ENCODE results near the gene NEU1. TPM values are rescaled to one million over a fixed set of nuclear protein-coding genes. Genes with fewer than 3 reads are reported as not detected.
"Not testable (repeated sequence)": the region's sequence is repeated elsewhere in the genome, so short reads cannot be mapped to it uniquely, and the experiment has no call there.

The NEU1 gene
- total and polyA plus RNA-seq, 2 donors (not counting 1 experiment from before 2014, with no cell fraction given): 51.2 to 100 TPM

DNA sequence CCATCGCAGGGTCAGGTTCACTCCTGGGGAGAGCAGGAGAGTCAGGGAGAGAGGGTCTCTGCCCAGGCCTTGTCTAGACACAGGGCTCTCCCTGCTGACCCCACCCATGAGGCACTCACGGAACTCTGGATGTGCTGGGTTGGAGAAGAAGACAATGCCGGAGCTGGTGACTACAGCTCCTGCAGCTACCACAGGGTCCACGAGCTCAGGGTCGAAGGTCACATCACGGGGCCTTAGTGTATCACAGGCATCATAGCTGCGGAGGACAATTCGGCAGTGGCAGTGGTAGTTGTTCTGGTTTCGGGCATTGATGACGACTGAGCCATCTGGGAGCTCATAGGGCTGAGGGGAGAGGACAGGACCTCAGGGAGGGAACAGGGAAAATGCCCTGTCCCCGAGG lies 2.7 kb downstream of the NEU1 start:
- peaks cover 14% of the 10 kb centered on the region for H3K36me3 ChIP-seq (ENCODE audit: control insufficient read depth, insufficient read depth, low read length)
- no peak for TF ChIP-seq EZH2 (IDR thresholded peaks at IDR 0.05; ENCODE audit: low read length, missing control alignments)
- TF ChIP-seq, protein P1, sequence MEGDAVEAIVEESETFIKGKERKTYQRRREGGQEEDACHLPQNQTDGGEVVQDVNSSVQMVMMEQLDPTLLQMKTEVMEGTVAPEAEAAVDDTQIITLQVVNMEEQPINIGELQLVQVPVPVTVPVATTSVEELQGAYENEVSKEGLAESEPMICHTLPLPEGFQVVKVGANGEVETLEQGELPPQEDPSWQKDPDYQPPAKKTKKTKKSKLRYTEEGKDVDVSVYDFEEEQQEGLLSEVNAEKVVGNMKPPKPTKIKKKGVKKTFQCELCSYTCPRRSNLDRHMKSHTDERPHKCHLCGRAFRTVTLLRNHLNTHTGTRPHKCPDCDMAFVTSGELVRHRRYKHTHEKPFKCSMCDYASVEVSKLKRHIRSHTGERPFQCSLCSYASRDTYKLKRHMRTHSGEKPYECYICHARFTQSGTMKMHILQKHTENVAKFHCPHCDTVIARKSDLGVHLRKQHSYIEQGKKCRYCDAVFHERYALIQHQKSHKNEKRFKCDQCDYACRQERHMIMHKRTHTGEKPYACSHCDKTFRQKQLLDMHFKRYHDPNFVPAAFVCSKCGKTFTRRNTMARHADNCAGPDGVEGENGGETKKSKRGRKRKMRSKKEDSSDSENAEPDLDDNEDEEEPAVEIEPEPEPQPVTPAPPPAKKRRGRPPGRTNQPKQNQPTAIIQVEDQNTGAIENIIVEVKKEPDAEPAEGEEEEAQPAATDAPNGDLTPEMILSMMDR (conservative IDR thresholded peaks at IDR 0.05 in 1 of 2, IDR thresholded peaks at IDR 0.05 in 1 of 2; ENCODE audit: low read depth in 1 of 2, low read length in 2 of 2): no peak
- no peak overlapping the region for H3K9ac ChIP-seq (ENCODE audit: insufficient read depth, low read length)
- H3K4me1 ChIP-seq (ENCODE audit: control insufficient read depth, extremely low read depth, insufficient read depth, low read length): peaks cover 4% of the 10 kb centered on the region
- H3K79me2 ChIP-seq (ENCODE audit: control insufficient read depth, insufficient read depth, low read length): peaks cover 6% of the 10 kb centered on the region
- no peak overlapping the region for H3K27ac ChIP-seq (ENCODE audit: insufficient read depth, low read length)
- no peak for DNase-seq (ENCODE audit: low read depth in 2 of 2)
- no peak overlapping the region for H3K4me3 ChIP-seq (replicated peaks in 1 of 4; ENCODE audit: control extremely low read depth in 1 of 4, insufficient read depth in 1 of 4, low read depth in 3 of 4, low read length in 4 of 4)
- H3K27me3 ChIP-seq (ENCODE audit: control insufficient read depth, insufficient read depth, low read length): no peaks in the 10 kb centered on the region
- H2AFZ ChIP-seq (ENCODE audit: low read length): no peak overlapping the region
- H3K9me3 ChIP-seq (ENCODE audit: control insufficient read depth, insufficient read depth, low read depth, low read length): no peaks in the 10 kb centered on the region
- H4K20me1 ChIP-seq (ENCODE audit: control insufficient read depth, extremely low read depth, insufficient read depth, low read length): no peaks in the 10 kb centered on the region
- no peak overlapping the region for H3K4me2 ChIP-seq (ENCODE audit: extremely low read depth, insufficient read depth, low read length)

DNA sequence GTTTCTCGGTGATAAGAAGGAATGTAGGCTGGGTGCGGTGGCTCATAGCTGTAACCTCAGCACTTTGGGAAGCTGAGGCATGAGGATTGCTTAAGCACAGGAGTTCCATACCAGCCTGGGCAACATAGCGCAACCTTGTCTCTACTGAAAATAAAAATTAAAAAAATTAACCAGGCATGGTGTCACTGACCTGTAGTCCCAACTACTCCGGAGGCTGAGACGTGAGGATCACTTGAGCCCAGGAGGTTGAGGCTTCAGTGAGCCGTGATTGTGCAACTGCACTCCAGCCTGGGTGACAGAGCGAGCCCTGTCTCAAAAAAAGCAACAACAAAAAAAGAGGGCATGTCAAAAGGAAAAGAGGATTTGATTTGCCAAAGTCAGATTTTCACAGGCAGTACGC lies 3.9 kb downstream of the NEU1 start:
- Histone ChIP-seq H3K27ac (ENCODE audit: insufficient read depth, low read length) (no peak overlapping the region), H3K36me3 (ENCODE audit: control insufficient read depth, insufficient read depth, low read length) (peaks cover 14% of the 10 kb centered on the region), H3K79me2 (ENCODE audit: control insufficient read depth, insufficient read depth, low read length) (peaks cover 6% of the 10 kb centered on the region), H3K27me3 (ENCODE audit: control insufficient read depth, insufficient read depth, low read length) (no peaks in the 10 kb centered on the region), H3K4me1 (ENCODE audit: control insufficient read depth, extremely low read depth, insufficient read depth, low read length) (peaks cover 4% of the 10 kb centered on the region), H2AFZ (ENCODE audit: low read length) (no peak overlapping the region), H4K20me1 (ENCODE audit: control insufficient read depth, extremely low read depth, insufficient read depth, low read length) (no peaks in the 10 kb centered on the region), H3K4me2 (ENCODE audit: extremely low read depth, insufficient read depth, low read length) (no peak overlapping the region), H3K4me3 (replicated peaks in 1 of 4; ENCODE audit: control extremely low read depth in 1 of 4, insufficient read depth in 1 of 4, low read depth in 3 of 4, low read length in 4 of 4) (no peak overlapping the region), H3K9me3 (ENCODE audit: control insufficient read depth, insufficient read depth, low read depth, low read length) (no peaks in the 10 kb centered on the region), H3K9ac (ENCODE audit: insufficient read depth, low read length) (no peak overlapping the region)
- TF ChIP-seq, protein P1 (conservative IDR thresholded peaks at IDR 0.05 in 1 of 2, IDR thresholded peaks at IDR 0.05 in 1 of 2; ENCODE audit: low read depth in 1 of 2, low read length in 2 of 2): no peak
- no peak for TF ChIP-seq EZH2 (IDR thresholded peaks at IDR 0.05; ENCODE audit: low read length, missing control alignments)
- no peak for DNase-seq (ENCODE audit: low read depth in 2 of 2)

DNA sequence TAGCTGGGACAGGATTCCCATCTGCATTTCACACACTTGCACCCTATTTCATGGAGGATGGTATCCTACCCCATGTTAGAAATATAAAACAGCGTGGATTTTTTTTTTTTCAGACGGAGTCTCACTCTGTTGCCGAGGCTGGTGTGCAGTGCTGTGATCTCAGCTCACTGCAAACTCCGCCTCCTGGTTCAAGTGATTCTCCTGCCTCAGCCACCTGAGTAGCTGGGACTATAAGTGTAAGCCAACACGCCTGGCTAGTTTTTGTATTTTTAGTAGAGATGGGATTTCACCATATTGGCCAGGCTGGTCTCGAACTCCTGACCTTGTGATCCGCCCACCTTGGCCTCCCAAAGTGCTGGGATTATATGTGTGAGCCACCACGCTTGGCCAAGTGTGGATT lies 4.8 kb downstream of the NEU1 start:
- H3K9ac ChIP-seq (ENCODE audit: insufficient read depth, low read length); H3K9me3 ChIP-seq (ENCODE audit: control insufficient read depth, insufficient read depth, low read depth, low read length); H3K4me3 ChIP-seq (replicated peaks in 1 of 4; ENCODE audit: control extremely low read depth in 1 of 4, insufficient read depth in 1 of 4, low read depth in 3 of 4, low read length in 4 of 4); H3K4me2 ChIP-seq (ENCODE audit: extremely low read depth, insufficient read depth, low read length); H3K79me2 ChIP-seq (ENCODE audit: control insufficient read depth, insufficient read depth, low read length); H3K27me3 ChIP-seq (ENCODE audit: control insufficient read depth, insufficient read depth, low read length); H3K4me1 ChIP-seq (ENCODE audit: control insufficient read depth, extremely low read depth, insufficient read depth, low read length); DNase-seq (ENCODE audit: low read depth in 2 of 2); H4K20me1 ChIP-seq (ENCODE audit: control insufficient read depth, extremely low read depth, insufficient read depth, low read length); H2AFZ ChIP-seq (ENCODE audit: low read length); H3K27ac ChIP-seq (ENCODE audit: insufficient read depth, low read length): not testable (repeated sequence)
- peaks cover 14% of the 10 kb centered on the region for H3K36me3 ChIP-seq (ENCODE audit: control insufficient read depth, insufficient read depth, low read length)

DNA sequence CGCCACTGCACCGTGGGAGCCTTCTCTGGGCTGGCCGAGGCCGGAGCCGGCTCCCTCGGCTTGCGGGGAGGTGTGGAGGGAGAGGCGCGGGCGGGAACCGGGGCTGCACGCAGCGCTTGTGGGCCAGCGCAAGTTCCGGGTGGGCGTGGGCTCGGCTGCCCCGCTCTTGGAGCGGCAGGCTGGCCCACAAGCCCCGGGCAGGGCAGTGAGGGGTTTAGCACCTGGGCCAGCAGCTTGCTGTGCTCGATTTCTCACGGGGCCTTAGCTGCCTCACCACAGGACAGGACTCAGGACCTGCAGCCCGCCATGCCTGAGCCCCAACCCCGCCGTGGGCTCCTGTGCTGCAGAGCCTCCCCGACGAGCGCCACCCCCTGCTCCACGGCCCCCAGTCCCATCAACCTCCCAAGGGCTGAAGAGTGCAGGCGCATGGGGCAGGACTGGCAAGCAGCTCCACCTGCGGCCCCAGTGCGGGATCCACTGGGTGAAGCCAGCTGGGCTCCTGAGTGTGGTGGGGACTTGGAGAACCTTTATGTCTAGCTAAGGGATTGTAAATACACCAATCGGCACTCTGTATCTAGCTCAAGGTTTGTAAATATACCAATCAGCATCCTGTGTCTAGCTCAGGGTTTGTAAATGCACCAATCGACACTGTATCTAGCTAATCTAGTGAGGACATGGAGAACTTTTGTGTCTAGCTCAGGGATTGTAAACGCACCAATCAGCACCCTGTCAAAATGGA lies 10.5 kb downstream of the NEU1 start:
- DNase-seq (ENCODE audit: low read depth in 2 of 2); H3K36me3 ChIP-seq (ENCODE audit: control insufficient read depth, insufficient read depth, low read length); H3K4me2 ChIP-seq (ENCODE audit: extremely low read depth, insufficient read depth, low read length); H3K27me3 ChIP-seq (ENCODE audit: control insufficient read depth, insufficient read depth, low read length); H3K4me3 ChIP-seq (replicated peaks in 1 of 4; ENCODE audit: control extremely low read depth in 1 of 4, insufficient read depth in 1 of 4, low read depth in 3 of 4, low read length in 4 of 4); H3K79me2 ChIP-seq (ENCODE audit: control insufficient read depth, insufficient read depth, low read length); H3K9ac ChIP-seq (ENCODE audit: insufficient read depth, low read length); H2AFZ ChIP-seq (ENCODE audit: low read length); H3K27ac ChIP-seq (ENCODE audit: insufficient read depth, low read length); H3K9me3 ChIP-seq (ENCODE audit: control insufficient read depth, insufficient read depth, low read depth, low read length); H4K20me1 ChIP-seq (ENCODE audit: control insufficient read depth, extremely low read depth, insufficient read depth, low read length); H3K4me1 ChIP-seq (ENCODE audit: control insufficient read depth, extremely low read depth, insufficient read depth, low read length): not testable (repeated sequence)
